Measurements from ENCODE around the gene TLX3. TPM values are rescaled to one million over a fixed set of nuclear protein-coding genes. Genes with fewer than 3 reads are reported as not detected.
A peak's percentile ranks its signal among the peaks of the same experiment; 100 is the strongest.

The TLX3 gene
- total and polyA plus RNA-seq, 2 donors: 0.16 to 0.32 TPM

DNA sequence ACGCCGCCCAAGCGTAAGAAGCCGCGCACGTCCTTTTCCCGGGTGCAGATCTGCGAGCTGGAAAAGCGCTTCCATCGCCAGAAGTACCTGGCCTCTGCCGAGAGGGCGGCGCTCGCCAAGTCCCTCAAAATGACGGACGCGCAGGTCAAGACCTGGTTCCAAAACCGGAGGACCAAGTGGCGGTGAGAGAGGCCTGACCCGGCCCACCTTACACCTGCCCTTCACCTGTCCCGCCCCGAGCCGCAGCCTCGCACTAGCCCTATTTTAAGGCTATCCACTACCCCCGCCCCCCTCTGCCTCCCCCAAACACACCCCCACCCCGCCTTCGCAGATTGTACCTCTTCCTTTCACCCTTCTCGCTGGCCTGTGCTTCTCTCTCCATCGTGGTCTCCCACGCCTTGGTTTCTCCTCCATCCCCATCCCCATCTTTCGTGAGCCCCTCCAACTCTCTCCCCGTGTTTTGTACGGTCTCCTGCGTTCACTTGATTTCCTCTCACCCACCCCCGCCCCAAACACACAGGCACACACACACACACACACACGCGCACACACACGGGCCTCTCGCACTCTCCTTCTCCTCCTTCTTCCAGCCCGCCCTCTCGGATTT lies 1.3 kb downstream of the TLX3 start:
- no peak overlapping the region for H3K4me3 ChIP-seq (ENCODE audit: low read depth, low read length)
- WGBS: 4% methylated on average over 41 of the region's 41 CpGs

GRCh38 chr5:171310819-171311321 lies 1.8 kb downstream of the TLX3 start:
- H3K36me3 ChIP-seq (ENCODE audit: insufficient read depth): no peaks in the 10 kb centered on the region
- DNase-seq (ENCODE audit: extremely low spot score): no peak
- 2% methylated on average over 41 of the region's 41 CpGs for WGBS
- H3K4me1 ChIP-seq (ENCODE audit: insufficient read depth): peaks cover 2% of the 10 kb centered on the region
- no peak overlapping the region for H3K4me3 ChIP-seq (ENCODE audit: low read depth, low read length)
- no peak overlapping the region for H3K27ac ChIP-seq (ENCODE audit: low read depth)

More for the DNA sequence above, 1.3 kb downstream of the TLX3 start:
- Histone ChIP-seq H3K36me3 (ENCODE audit: insufficient read depth) (no peaks in the 10 kb centered on the region), H3K4me1 (ENCODE audit: insufficient read depth) (peaks cover 2% of the 10 kb centered on the region), H3K27ac (ENCODE audit: low read depth) (no peak overlapping the region)
- no peak for DNase-seq (ENCODE audit: extremely low spot score)

DNA sequence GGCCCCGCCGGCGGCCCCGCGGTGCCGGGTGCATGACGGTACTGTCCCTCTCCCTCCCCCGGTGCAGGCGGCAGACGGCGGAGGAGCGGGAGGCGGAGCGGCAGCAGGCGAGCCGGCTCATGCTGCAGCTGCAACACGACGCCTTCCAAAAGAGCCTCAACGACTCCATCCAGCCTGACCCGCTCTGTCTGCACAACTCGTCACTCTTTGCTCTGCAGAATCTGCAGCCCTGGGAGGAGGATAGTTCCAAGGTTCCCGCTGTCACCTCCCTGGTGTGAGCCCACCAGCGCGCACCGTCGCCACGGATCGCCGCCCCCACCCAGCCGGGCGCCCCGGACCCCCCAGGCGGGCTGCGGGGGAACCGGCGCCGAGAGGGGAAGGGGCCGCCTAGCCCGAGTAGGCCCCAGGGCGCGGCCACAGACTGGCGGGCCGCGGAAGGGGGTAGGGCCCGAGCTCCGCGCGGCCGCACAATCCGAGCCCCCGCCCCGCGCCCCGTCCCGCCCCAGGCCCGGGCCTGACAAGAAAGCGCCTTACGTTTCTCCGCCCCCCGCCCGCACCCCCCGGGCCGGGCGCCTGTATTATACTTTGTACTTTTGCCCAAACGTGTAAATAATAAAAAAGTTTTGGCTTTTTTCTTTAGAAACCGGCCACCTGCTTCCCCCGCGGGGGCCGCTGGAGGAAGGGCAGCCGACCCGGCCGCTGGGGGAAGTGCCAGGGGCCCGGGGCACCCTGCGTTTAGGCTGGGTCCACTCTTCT lies 2.5 kb downstream of the TLX3 start:
- DNase-seq (ENCODE audit: extremely low spot score): no peak
- Histone ChIP-seq H3K36me3 (ENCODE audit: insufficient read depth) (no peaks in the 10 kb centered on the region), H3K27ac (ENCODE audit: low read depth) (no peak overlapping the region), H3K4me1 (ENCODE audit: insufficient read depth) (peaks cover 2% of the 10 kb centered on the region), H3K4me3 (ENCODE audit: low read depth, low read length) (peak overlapping the region; percentile 2)
- 2% methylated on average over 73 of the region's 74 CpGs for WGBS

DNA sequence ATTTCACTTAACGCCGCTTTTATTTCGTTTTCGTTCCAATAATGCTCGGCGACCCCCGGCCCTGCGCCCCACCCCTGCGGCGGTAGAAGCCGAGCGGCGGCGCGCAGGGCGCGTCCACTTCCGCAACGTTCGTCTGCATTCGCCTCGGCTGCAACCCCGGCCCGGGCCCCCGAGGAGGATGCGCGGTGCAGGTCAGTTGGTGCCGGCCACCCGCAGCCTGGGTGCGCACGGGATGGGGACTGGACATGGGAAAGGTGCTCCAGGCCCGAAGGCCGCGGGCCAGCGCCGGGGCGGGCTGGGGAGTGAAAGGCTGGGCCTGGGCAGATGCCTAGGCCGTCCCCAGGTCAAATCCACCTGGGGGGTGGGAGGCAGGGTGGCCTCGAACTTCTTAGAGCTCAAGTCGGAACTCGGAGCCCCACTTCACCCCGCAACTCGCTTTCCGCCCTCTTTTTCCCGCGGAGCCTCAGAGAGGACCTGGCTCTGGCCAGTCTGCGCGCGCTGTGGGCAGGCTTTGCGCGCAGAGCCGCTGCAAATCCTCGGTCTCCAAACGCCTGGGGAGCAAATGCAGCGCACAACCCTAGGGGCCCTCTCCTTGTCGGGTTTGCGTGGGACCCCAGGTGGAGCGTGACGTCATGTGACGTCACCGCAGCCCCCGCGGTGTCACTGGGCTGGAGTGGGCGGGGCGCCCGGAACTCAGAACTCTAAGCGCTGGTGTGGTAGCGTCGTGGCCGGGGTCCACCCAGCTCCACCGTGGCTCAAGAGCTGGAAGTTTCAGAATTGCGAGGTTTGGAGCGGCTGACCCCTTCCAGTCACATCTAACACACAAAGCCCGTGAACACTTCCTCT lies 3.3 kb downstream of the TLX3 start:
- no peak overlapping the region for H3K27ac ChIP-seq (ENCODE audit: low read depth)
- H3K4me1 ChIP-seq (ENCODE audit: insufficient read depth): peaks cover 2% of the 10 kb centered on the region
- no peak for DNase-seq (ENCODE audit: extremely low spot score)
- no peaks in the 10 kb centered on the region for H3K36me3 ChIP-seq (ENCODE audit: insufficient read depth)
- 3% methylated on average over 74 of the region's 74 CpGs for WGBS
- H3K4me3 ChIP-seq (ENCODE audit: low read depth, low read length): peak overlapping the region; percentile 2

DNA sequence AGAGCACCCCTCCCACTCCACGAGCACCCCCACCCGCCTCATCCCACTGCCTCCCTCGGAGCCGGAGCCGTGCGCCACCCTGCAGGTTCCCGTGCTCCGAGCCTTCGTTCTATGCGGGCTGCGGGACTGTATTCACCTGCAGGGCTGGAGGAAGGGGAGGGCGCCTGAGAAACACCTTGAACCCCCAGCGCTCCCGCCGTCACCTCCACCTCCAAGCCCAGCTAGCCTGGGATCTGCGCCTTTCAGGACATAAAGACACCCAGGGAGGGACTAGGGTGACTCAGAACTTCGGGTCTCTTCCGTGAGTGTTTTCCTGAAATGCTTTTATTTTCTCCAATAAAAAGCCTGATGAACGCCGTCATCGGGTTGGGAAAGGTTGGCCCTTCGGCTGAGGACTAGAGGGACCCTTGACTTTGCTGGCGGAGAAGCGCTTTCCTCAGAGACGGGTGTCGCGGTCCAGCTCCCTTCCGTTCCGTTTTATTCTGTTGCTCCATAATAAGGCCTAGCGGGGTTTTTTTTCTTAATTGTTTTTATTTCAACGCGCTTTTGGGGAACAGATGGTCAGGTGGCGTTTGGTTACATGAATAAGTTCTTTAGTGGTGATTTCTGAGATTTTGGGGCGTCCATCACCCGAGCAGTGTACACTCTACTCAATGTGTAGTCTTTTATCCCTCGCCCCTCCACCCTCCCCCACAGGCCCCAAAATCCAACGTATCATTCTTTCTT lies 4.6 kb downstream of the TLX3 start:
- Histone ChIP-seq H3K36me3 (ENCODE audit: insufficient read depth) (no peaks in the 10 kb centered on the region), H3K4me3 (ENCODE audit: low read depth, low read length) (no peak overlapping the region), H3K4me1 (ENCODE audit: insufficient read depth) (peaks cover 2% of the 10 kb centered on the region), H3K27ac (ENCODE audit: low read depth) (no peak overlapping the region)
- DNase-seq (ENCODE audit: extremely low spot score): no peak
- WGBS: 10% methylated on average over 37 of the region's 37 CpGs

DNA sequence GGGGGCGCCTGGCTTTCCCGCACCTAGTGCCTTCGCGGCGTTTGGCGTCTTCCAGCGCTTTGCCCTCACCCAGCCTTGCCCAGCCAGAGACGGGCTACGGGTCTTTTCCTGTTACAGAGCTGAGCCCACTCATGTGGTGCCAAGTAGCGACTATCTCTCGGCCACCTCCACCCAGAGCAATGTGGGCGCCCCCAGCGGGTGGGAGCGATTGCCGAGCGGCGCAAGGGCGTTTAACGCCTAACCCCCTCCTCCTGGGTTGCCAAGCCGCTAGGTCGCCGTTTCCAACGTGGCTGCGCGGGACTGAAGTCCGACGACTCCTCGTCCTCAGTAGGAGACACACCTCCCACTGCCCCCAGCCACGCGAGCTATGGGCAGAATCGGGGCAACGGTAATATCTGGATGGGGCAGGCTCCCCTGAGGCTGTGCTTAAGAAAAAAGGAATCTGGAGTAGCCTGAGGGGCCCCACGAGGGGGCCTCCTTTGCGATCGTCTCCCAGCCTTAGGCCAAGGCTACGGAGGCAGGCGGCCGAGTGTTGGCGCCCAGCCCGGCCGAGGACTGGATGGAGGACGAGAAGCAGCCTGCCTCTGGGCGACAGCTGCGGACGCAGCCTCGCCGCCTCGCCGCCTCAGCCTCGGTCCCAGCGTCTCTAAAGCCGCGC lies 5.8 kb downstream of the TLX3 start:
- H3K27ac ChIP-seq (ENCODE audit: low read depth): no peak overlapping the region
- H3K4me1 ChIP-seq (ENCODE audit: insufficient read depth): peaks cover 2% of the 10 kb centered on the region
- DNase-seq (ENCODE audit: extremely low spot score): no peak
- 4% methylated on average over 53 of the region's 53 CpGs for WGBS
- no peaks in the 10 kb centered on the region for H3K36me3 ChIP-seq (ENCODE audit: insufficient read depth)
- H3K4me3 ChIP-seq (ENCODE audit: low read depth, low read length): peak overlapping the region; percentile 10

- whole genome bisulfite sequencing: 4% methylated on average over 36 of the region's 36 CpGs
- DNase-seq (ENCODE audit: extremely low spot score): no peak
- H3K4me1 ChIP-seq (ENCODE audit: insufficient read depth): no peaks in the 10 kb centered on the region
- peak overlapping the region; percentile 10 for H3K4me3 ChIP-seq (ENCODE audit: low read depth, low read length)
- no peaks in the 10 kb centered on the region for H3K36me3 ChIP-seq (ENCODE audit: insufficient read depth)
- H3K27ac ChIP-seq (ENCODE audit: low read depth): no peak overlapping the region
These were observed 6.4 kb downstream of the TLX3 start for GRCh38 chr5:171315386-171315891.

GRCh38 chr5:171315925-171316257 lies 6.8 kb downstream of the TLX3 start:
- no peak for DNase-seq (ENCODE audit: extremely low spot score)
- 10% methylated on average over 20 of the region's 20 CpGs for WGBS
- no peaks in the 10 kb centered on the region for H3K4me1 ChIP-seq (ENCODE audit: insufficient read depth)
- H3K36me3 ChIP-seq (ENCODE audit: insufficient read depth): no peaks in the 10 kb centered on the region
- H3K4me3 ChIP-seq (ENCODE audit: low read depth, low read length): no peak overlapping the region
- H3K27ac ChIP-seq (ENCODE audit: low read depth): no peak overlapping the region

DNA sequence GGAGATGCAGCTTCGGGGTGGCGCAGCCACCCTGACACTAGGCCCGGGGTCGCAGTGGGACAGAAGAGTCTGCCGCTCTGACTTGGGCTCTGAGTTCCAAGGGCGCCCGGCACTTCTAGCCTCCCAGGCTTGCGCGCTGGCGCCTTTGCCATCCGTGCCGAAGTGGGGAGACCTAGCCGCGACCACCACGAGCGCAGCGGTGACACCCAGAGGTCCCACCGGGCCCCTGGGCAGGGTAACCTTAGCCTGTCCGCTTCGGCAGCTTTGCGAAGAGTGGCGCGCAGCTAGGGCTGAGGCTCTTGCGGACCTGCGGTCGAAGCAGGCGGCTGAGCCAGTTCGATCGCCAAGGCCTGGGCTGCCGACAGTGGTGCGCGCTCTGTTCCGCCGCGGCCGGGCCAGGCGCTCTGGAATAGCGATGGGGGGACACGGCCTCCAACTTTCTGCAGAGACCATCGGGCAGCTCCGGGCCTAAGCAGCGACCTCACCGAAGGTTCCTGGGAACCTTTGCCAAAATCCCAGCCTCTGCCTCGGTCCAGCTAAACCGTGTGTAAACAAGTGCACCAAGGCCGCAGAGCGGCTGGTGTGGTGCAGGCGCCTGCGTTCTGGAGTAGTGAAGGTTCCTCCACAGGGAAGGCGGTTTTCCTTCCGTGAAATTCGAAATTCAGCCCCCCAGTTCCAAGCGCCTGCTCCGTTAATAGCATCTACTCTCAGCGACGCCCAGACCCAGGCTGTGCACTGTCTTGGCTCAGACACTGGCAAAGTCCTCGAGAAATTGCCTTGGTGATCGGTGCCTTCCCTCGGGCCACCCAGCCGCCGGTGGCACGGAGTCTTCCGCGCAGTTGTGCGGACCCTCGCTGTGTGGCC lies 7.4 kb downstream of the TLX3 start:
- Histone ChIP-seq H3K36me3 (ENCODE audit: insufficient read depth) (no peaks in the 10 kb centered on the region), H3K27ac (ENCODE audit: low read depth) (no peak overlapping the region), H3K4me3 (ENCODE audit: low read depth, low read length) (no peak overlapping the region), H3K4me1 (ENCODE audit: insufficient read depth) (no peaks in the 10 kb centered on the region)
- 4% methylated on average over 66 of the region's 66 CpGs for WGBS
- DNase-seq (ENCODE audit: extremely low spot score): no peak

DNA sequence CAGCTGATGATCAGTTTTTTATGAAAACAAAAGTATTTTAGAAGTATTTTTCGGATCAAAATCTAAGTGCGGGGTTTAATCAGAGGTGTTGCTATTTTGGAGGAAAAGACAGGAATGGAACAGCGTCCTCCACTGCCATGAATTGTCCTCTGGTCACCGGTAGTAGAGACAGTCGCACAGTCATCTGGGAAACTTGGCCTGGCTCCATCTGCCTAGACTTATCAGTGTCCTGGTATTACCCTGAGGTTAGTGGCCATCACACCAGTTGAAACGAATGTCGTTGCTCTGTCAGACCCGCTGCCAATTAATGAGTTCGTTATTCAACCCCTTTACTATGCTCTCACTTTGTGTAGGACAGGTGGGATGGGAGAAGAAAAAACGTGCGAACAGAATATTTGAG lies 8.2 kb downstream of the TLX3 start:
- DNase-seq (ENCODE audit: extremely low spot score): no peak
- H3K27ac ChIP-seq (ENCODE audit: low read depth): no peak overlapping the region
- 12% methylated on average over 11 of the region's 11 CpGs for WGBS
- no peaks in the 10 kb centered on the region for H3K36me3 ChIP-seq (ENCODE audit: insufficient read depth)
- no peak overlapping the region for H3K4me3 ChIP-seq (ENCODE audit: low read depth, low read length)
- no peaks in the 10 kb centered on the region for H3K4me1 ChIP-seq (ENCODE audit: insufficient read depth)

GRCh38 chr5:171318026-171318425 lies 9.0 kb downstream of the TLX3 start:
- no peak overlapping the region for H3K4me3 ChIP-seq (ENCODE audit: low read depth, low read length)
- no peaks in the 10 kb centered on the region for H3K36me3 ChIP-seq (ENCODE audit: insufficient read depth)
- WGBS: 3% methylated on average over 9 of the region's 9 CpGs
- no peak overlapping the region for H3K27ac ChIP-seq (ENCODE audit: low read depth)
- DNase-seq (ENCODE audit: extremely low spot score): no peak
- H3K4me1 ChIP-seq (ENCODE audit: insufficient read depth): no peaks in the 10 kb centered on the region

DNA sequence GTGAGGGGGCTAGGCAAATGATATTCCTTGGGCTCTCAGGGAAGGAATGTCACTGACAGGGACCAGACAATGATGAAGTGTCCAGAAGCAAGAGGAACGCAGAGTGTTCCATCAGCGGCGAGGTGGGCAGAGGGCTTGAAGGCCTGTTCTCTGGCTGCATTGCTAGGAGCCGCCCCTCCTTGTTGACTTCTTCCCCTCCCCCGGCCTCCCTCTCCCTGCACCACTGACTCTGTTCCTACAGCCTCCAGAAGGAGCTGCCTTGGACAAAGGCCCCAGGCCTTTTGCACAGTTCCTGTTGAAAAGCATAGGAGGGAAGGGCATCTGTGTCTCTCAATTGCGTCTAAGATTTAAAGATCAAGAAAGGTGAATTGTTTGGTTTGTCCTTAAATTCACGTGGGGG lies 12.4 kb downstream of the TLX3 start:
- peaks cover 2% of the 10 kb centered on the region for H3K4me1 ChIP-seq (ENCODE audit: insufficient read depth)
- no peak for DNase-seq (ENCODE audit: extremely low spot score)
- WGBS: 79% methylated on average over 7 of the region's 7 CpGs
- no peak overlapping the region for H3K27ac ChIP-seq (ENCODE audit: low read depth)
- H3K4me3 ChIP-seq (ENCODE audit: low read depth, low read length): no peak overlapping the region
- H3K36me3 ChIP-seq (ENCODE audit: insufficient read depth): no peaks in the 10 kb centered on the region

All from urinary bladder (tissue), 4 donors.